Measurements from ENCODE around the gene AK4.

AK4 gene

DNA sequence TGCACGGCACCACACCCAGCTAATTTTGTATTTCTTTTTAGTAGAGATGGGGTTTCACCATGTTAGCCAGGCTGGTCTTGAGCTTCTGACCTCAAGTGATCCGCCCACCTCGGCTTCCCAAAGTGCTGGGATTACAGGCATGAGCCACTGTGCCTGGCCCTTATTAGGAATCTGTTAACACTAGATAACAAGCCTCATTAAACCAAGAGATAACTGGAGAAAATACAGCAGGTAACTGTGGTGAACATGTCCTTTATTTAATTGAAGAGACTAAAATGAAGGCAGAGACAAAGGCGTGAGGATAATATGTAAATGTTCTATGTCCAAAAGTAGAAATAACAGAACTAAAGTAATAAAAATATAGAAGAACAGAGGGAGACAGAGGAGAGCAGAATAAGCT is 89.5 kb downstream of the AK4 start:
- Histone ChIP-seq H2AFZ (ENCODE audit: low read length) (no peak overlapping the region), H3K4me1 (ENCODE audit: control insufficient read depth in 2 of 2, insufficient read depth in 1 of 2, low read depth in 1 of 2, low read length in 2 of 2) (no peaks in the 10 kb centered on the region), H3K4me2 (ENCODE audit: insufficient read depth, low read length, poor library complexity, severe bottlenecking) (no peak overlapping the region), H2BK12ac (ENCODE audit: low read length) (no peak overlapping the region), H2AK5ac (ENCODE audit: low read depth, low read length) (no peak overlapping the region), H2BK5ac (ENCODE audit: low read length) (no peak overlapping the region), H2BK120ac (ENCODE audit: low read depth, low read length) (no peak overlapping the region), H4K8ac (ENCODE audit: low read depth, low read length) (no peak overlapping the region), H3K18ac (ENCODE audit: low read length) (no peak overlapping the region), H3K27ac (replicated peaks; ENCODE audit: low read length) (no peak overlapping the region), H3K4ac (ENCODE audit: low read length) (no peak overlapping the region), H4K91ac (ENCODE audit: low read depth, low read length, poor library complexity) (no peak overlapping the region), H3K9ac (ENCODE audit: low read depth, low read length, poor library complexity) (no peak overlapping the region), H3K14ac (ENCODE audit: low read length) (no peak overlapping the region), H3K79me1 (ENCODE audit: low read depth, low read length) (no peaks in the 10 kb centered on the region), H3K27me3 (ENCODE audit: control insufficient read depth in 3 of 3, insufficient read depth in 3 of 3, low read depth in 1 of 3, low read length in 3 of 3) (no peaks in the 10 kb centered on the region), H3K4me3 (ENCODE audit: low read length in 2 of 2) (no peak overlapping the region), H3K36me3 (replicated peaks in 1 of 2; ENCODE audit: control insufficient read depth in 2 of 2, insufficient read depth in 2 of 2, low read length in 2 of 2) (no peaks in the 10 kb centered on the region), H3K9me3 (replicated peaks in 1 of 2; ENCODE audit: control insufficient read depth in 2 of 2, insufficient read depth in 1 of 2, low read depth in 1 of 2, low read length in 2 of 2) (no peaks in the 10 kb centered on the region), H2BK15ac (ENCODE audit: low read length) (no peak overlapping the region), H3K23ac (ENCODE audit: low read depth, low read length, poor library complexity) (no peak overlapping the region)
- no peak for DNase-seq (ENCODE audit: low spot score)
- no CpG with 5 or more reads among the region's 4 CpGs for WGBS, 2 donors (ENCODE audit: extremely low coverage in 2 of 2, insufficient read length in 2 of 2, insufficient replicate concordance in 1 of 2)

DNA sequence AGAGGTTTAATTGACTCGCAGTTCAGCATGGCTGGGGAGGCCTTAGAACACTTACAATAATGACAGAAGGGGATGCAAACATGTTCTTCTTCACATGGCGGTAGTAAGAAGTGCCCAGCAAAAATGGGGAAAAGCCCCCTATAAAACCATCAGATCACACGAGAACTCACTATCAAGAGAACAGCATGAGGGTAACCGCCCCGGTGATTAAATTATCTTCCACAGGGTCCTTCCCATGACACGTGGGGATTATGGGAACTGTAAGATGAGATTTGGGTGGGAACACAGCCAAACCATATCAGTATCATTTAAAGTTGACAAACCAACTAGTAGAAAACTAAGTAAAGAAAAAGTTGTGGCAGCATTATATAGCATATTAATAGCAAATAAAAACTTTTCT is 90.0 kb downstream of the AK4 start:
- no peak overlapping the region for H3K23ac ChIP-seq (ENCODE audit: low read depth, low read length, poor library complexity)
- H2BK5ac ChIP-seq (ENCODE audit: low read length): no peak overlapping the region
- no peaks in the 10 kb centered on the region for H3K9me3 ChIP-seq (replicated peaks in 1 of 2; ENCODE audit: control insufficient read depth in 2 of 2, insufficient read depth in 1 of 2, low read depth in 1 of 2, low read length in 2 of 2)
- H4K91ac ChIP-seq (ENCODE audit: low read depth, low read length, poor library complexity): no peak overlapping the region
- H3K14ac ChIP-seq (ENCODE audit: low read length): no peak overlapping the region
- H2AK5ac ChIP-seq (ENCODE audit: low read depth, low read length): no peak overlapping the region
- H3K36me3 ChIP-seq (replicated peaks in 1 of 2; ENCODE audit: control insufficient read depth in 2 of 2, insufficient read depth in 2 of 2, low read length in 2 of 2): no peaks in the 10 kb centered on the region
- H3K4ac ChIP-seq (ENCODE audit: low read length): no peak overlapping the region
- H2BK120ac ChIP-seq (ENCODE audit: low read depth, low read length): no peak overlapping the region
- no peaks in the 10 kb centered on the region for H3K4me1 ChIP-seq (ENCODE audit: control insufficient read depth in 2 of 2, insufficient read depth in 1 of 2, low read depth in 1 of 2, low read length in 2 of 2)
- no peak for DNase-seq (ENCODE audit: low spot score)
- no peak overlapping the region for H2AFZ ChIP-seq (ENCODE audit: low read length)
- no CpG with 5 or more reads among the region's 6 CpGs for WGBS, 2 donors (ENCODE audit: extremely low coverage in 2 of 2, insufficient read length in 2 of 2, insufficient replicate concordance in 1 of 2)
- no peak overlapping the region for H2BK15ac ChIP-seq (ENCODE audit: low read length)
- H4K8ac ChIP-seq (ENCODE audit: low read depth, low read length): no peak overlapping the region
- no peaks in the 10 kb centered on the region for H3K79me1 ChIP-seq (ENCODE audit: low read depth, low read length)
- H3K4me3 ChIP-seq (ENCODE audit: low read length in 2 of 2): no peak overlapping the region
- no peak overlapping the region for H2BK12ac ChIP-seq (ENCODE audit: low read length)
- H3K9ac ChIP-seq (ENCODE audit: low read depth, low read length, poor library complexity): no peak overlapping the region
- H3K18ac ChIP-seq (ENCODE audit: low read length): no peak overlapping the region
- H3K4me2 ChIP-seq (ENCODE audit: insufficient read depth, low read length, poor library complexity, severe bottlenecking): no peak overlapping the region
- no peaks in the 10 kb centered on the region for H3K27me3 ChIP-seq (ENCODE audit: control insufficient read depth in 3 of 3, insufficient read depth in 3 of 3, low read depth in 1 of 3, low read length in 3 of 3)
- no peak overlapping the region for H3K27ac ChIP-seq (replicated peaks; ENCODE audit: low read length)

DNA sequence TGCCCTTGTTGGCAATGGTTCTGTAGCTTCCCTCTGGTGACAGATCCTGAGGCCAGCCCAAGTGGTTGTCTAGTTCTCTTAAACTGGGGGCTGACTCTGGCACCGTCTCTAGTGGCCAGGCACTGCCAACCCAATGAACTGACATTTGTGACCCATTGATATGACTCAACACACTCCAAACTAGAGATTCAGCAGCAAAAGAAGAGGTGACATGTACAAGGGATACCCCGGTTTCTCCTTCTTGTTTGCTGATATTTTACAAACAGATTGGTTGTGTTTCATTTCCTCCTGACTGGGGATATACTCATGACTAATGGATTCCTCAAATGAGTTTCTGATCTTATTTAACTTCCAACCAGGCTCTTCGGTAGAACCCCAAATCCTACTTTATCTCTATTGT is 95.5 kb downstream of the AK4 start:
- no peak overlapping the region for H3K4me3 ChIP-seq (ENCODE audit: low read length in 2 of 2)
- H2BK120ac ChIP-seq (ENCODE audit: low read depth, low read length): no peak overlapping the region
- no peaks in the 10 kb centered on the region for H3K79me1 ChIP-seq (ENCODE audit: low read depth, low read length)
- H2AFZ ChIP-seq (ENCODE audit: low read length): no peak overlapping the region
- H2AK5ac ChIP-seq (ENCODE audit: low read depth, low read length): no peak overlapping the region
- no peak overlapping the region for H2BK5ac ChIP-seq (ENCODE audit: low read length)
- no peak overlapping the region for H3K4ac ChIP-seq (ENCODE audit: low read length)
- H3K23ac ChIP-seq (ENCODE audit: low read depth, low read length, poor library complexity): no peak overlapping the region
- no peak overlapping the region for H4K91ac ChIP-seq (ENCODE audit: low read depth, low read length, poor library complexity)
- H2BK12ac ChIP-seq (ENCODE audit: low read length): no peak overlapping the region
- no peak for DNase-seq (ENCODE audit: low spot score)
- H3K4me1 ChIP-seq (ENCODE audit: control insufficient read depth in 2 of 2, insufficient read depth in 1 of 2, low read depth in 1 of 2, low read length in 2 of 2): no peaks in the 10 kb centered on the region
- no peak overlapping the region for H2BK15ac ChIP-seq (ENCODE audit: low read length)
- no peak overlapping the region for H4K8ac ChIP-seq (ENCODE audit: low read depth, low read length)
- no peak overlapping the region for H3K14ac ChIP-seq (ENCODE audit: low read length)
- no CpG with 5 or more reads among the region's 3 CpGs for WGBS, 2 donors (ENCODE audit: extremely low coverage in 2 of 2, insufficient read length in 2 of 2, insufficient replicate concordance in 1 of 2)
- no peaks in the 10 kb centered on the region for H3K9me3 ChIP-seq (replicated peaks in 1 of 2; ENCODE audit: control insufficient read depth in 2 of 2, insufficient read depth in 1 of 2, low read depth in 1 of 2, low read length in 2 of 2)
- no peak overlapping the region for H3K9ac ChIP-seq (ENCODE audit: low read depth, low read length, poor library complexity)
- no peak overlapping the region for H3K27ac ChIP-seq (replicated peaks; ENCODE audit: low read length)
- H3K27me3 ChIP-seq (ENCODE audit: control insufficient read depth in 3 of 3, insufficient read depth in 3 of 3, low read depth in 1 of 3, low read length in 3 of 3): no peaks in the 10 kb centered on the region
- no peak overlapping the region for H3K18ac ChIP-seq (ENCODE audit: low read length)
- no peaks in the 10 kb centered on the region for H3K36me3 ChIP-seq (replicated peaks in 1 of 2; ENCODE audit: control insufficient read depth in 2 of 2, insufficient read depth in 2 of 2, low read length in 2 of 2)
- H3K4me2 ChIP-seq (ENCODE audit: insufficient read depth, low read length, poor library complexity, severe bottlenecking): no peak overlapping the region

DNA sequence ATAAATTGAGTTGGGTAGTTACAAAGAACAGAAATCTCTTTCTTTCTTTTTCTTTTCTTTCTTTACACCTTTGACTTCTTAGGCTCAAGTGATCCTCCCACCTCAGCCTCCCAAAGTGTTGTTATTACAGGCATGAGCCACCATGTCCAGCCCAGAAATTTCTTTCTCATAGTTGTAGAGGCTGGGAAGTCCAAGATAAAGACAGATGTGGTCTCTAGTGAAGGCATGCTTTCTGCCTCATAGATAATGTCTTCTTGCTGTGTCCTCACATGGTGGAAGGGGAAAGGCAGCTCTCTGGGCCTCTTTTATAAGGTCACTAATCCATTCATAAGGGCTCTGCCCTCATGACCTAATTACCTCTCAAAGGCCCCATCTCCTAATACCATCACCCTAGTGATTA is 97.3 kb downstream of the AK4 start:
- no peak overlapping the region for H3K9ac ChIP-seq (ENCODE audit: low read depth, low read length, poor library complexity)
- H3K27me3 ChIP-seq (ENCODE audit: control insufficient read depth in 3 of 3, insufficient read depth in 3 of 3, low read depth in 1 of 3, low read length in 3 of 3): no peaks in the 10 kb centered on the region
- H2AFZ ChIP-seq (ENCODE audit: low read length): no peak overlapping the region
- H3K14ac ChIP-seq (ENCODE audit: low read length): no peak overlapping the region
- no peaks in the 10 kb centered on the region for H3K4me1 ChIP-seq (ENCODE audit: control insufficient read depth in 2 of 2, insufficient read depth in 1 of 2, low read depth in 1 of 2, low read length in 2 of 2)
- H2AK5ac ChIP-seq (ENCODE audit: low read depth, low read length): no peak overlapping the region
- no peak overlapping the region for H3K27ac ChIP-seq (replicated peaks; ENCODE audit: low read length)
- no peak overlapping the region for H4K91ac ChIP-seq (ENCODE audit: low read depth, low read length, poor library complexity)
- H3K4me2 ChIP-seq (ENCODE audit: insufficient read depth, low read length, poor library complexity, severe bottlenecking): no peak overlapping the region
- no peak overlapping the region for H2BK120ac ChIP-seq (ENCODE audit: low read depth, low read length)
- H2BK5ac ChIP-seq (ENCODE audit: low read length): no peak overlapping the region
- H3K9me3 ChIP-seq (replicated peaks in 1 of 2; ENCODE audit: control insufficient read depth in 2 of 2, insufficient read depth in 1 of 2, low read depth in 1 of 2, low read length in 2 of 2): no peaks in the 10 kb centered on the region
- H3K79me1 ChIP-seq (ENCODE audit: low read depth, low read length): no peaks in the 10 kb centered on the region
- H3K4ac ChIP-seq (ENCODE audit: low read length): no peak overlapping the region
- no peak overlapping the region for H3K4me3 ChIP-seq (ENCODE audit: low read length in 2 of 2)
- no peak for DNase-seq (ENCODE audit: low spot score)
- H2BK12ac ChIP-seq (ENCODE audit: low read length): no peak overlapping the region
- no peak overlapping the region for H3K23ac ChIP-seq (ENCODE audit: low read depth, low read length, poor library complexity)
- no peaks in the 10 kb centered on the region for H3K36me3 ChIP-seq (replicated peaks in 1 of 2; ENCODE audit: control insufficient read depth in 2 of 2, insufficient read depth in 2 of 2, low read length in 2 of 2)
- H2BK15ac ChIP-seq (ENCODE audit: low read length): no peak overlapping the region
- no peak overlapping the region for H3K18ac ChIP-seq (ENCODE audit: low read length)
- H4K8ac ChIP-seq (ENCODE audit: low read depth, low read length): no peak overlapping the region
